AG08396 (cell line): Measurements from ENCODE around the gene DBT.
"Not testable (repeated sequence)": the region's sequence is repeated elsewhere in the genome, so short reads cannot be mapped to it uniquely, and the experiment has no call there.

Source experiments
- DNase-seq: peaks from one replicate; pipeline ENCODE4 v3.0.0; 2012; ENCODE audit warnings: low spot score, mixed read lengths

Gene DBT

DNA sequence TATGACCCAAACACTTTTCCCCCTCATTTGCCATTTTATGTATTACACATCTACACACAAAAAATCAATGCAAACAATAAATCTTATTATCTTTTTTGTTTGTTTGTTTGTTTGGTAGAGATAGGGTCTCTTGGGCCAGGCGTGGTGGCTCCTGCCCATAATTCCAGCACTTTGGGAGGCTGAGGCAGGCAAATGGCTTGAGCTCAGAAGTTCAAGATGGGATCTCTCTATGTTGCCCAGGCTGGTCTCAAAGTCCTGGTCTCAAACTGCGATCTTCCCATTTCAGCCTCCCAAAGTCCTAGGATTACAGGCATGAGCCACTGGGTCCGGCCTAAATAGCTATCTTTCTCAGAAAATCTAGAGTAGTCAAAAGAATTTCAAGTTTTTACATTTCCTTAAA lies 1.2 kb upstream of the DBT start:
- no peak for DNase-seq

DNA sequence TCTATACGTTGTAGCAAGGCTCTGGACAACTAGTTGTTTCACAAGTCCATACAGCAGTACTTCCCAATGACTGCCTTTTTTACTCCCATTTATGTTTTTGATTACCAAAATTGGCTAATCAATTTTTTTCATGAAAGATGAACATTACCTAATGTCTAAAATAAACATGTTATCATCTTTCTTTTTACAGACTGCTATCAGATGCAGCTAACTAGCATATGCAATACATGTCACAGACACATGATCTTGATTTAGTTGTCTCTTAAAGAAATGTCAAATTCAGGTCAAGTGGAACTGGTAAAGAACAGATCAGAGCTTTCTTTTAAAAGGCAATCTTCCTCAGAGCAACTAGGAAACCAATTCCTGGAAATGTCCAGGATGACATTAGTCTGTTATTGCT lies 630 bp upstream of the DBT start:
- no peak for DNase-seq

DNA sequence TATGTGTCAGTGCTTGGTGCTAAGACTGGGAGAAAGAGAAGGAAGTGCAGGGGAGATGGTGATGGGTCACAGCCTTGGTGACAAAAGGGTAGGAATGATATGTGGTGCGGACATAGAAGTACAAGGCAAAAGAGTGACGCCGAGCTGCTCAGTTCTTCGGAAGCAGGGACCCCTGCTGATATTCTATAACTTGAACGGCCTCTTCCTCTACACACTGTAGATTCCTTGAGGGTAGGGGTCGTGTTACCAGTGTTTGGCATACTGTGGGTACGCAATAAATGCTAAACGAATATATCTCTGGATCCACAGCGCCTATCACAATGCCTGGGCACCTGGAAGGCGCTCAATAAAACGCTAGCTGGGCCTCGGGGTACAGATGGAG lies 488 bp downstream of the DBT start:
- DNase-seq: no peak

DNA sequence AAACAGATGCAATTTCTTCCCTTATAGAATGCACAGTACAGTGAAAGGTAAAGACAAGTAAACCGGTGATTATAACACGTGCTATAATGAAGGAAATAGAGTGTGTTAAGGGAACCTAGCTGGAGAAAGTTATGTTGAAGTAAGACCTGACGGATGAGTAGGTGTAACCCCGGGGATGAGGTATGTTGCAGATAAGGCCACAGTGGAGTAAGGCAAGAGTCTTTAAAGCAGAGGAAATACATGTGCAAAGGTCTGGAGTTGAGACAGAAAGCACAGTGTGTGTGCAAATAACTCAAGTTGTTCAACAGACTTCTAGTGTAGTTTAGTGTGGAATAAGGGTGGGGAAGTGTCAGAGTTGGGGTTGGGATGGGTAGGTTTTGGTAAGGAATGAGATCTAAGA lies 2.9 kb downstream of the DBT start:
- DNase-seq: no peak

DNA sequence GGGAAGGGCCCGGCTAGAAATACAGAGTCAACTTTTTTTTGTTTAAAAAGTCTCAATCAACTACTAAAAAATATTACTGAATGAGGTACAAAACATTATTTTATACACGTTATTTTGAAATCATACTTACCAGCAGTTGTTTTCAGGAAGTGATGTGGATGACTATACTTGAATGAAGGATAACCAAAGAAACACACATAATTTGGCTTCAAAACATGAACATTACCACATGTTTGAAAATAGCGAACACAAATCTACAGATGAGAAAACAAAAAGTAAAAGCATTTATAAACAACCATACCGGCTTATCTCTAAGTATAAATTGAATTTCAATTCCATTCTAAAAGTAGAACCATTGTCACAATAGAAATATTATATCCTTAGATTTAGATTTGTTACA lies 9.0 kb downstream of the DBT start:
- no peak for DNase-seq

DNA sequence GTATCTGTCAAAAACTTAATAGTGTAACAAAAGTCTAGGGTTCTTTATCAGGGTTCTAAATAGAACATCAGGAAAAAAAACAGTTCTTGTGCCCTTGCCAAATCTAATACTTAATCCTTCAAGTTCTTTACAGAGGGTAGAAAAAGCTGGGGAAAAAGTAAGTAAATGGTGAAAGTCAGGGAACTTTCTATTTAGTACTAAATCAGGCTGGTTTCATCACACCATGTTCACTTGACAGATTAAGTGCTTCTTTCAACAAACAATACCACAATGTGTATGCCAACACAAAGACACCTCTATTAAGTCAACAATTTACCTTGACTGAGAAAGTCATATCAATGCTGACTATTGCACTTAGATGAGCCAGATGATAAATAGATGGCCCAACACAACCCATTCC lies 9.7 kb downstream of the DBT start:
- DNase-seq: no peak

DNA sequence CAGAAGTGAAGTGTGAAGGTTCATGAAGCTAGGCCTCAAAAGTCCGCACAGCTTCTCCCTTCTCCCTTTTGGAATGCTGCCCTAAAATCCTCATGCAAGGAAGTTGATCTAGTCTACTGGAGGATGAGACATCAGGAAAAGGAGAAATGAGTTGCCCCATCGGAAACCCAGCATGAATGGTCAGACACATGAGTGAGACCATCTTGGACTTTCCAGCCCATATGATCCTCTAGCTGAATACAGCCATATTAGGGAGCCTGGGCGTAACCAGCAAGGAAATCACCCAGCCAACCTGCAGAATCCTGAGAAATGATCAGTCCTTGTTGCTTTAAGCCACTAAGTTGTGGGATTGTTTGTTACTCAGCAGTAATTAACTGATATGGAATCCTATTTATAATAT lies 12.5 kb downstream of the DBT start:
- no peak for DNase-seq

DNA sequence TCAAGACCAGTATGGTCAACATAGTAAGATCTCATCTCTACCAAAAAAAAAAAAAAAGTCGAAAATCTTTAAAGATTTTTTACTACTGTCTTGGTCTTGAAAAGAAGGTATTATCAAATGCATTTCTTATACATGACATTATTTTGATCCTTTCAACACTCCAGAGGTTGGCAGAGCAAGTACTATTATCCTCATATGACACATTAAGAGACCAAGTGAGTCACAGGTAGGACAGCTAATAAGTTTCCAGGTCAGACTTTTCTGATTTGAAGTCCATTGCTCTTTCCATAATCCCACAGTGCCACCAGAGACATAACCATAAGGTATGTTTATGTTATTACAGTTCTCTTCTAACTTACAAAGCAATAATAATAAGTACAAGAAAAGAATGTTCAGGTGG lies 15.2 kb downstream of the DBT start:
- no peak for DNase-seq

DNA sequence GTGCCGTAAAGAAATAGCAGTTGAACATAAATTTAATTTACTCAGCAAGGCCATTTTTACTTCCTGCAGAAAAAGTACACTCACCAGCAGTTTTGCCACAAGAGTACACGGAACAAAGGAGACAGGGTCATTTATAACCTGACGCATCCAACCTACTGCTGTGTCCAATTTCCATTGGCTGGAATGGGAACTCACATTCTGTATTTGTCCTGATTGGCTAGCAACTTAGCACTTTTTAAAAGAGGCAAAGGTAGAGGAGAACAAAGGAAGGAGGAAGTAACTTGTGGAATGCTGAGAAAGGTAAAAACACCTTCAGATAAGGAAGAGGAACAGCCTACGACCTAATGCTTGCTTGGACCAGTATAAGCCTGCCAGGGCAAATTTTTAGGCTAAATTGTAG lies 16.1 kb downstream of the DBT start:
- DNase-seq: not testable (repeated sequence)

DNA sequence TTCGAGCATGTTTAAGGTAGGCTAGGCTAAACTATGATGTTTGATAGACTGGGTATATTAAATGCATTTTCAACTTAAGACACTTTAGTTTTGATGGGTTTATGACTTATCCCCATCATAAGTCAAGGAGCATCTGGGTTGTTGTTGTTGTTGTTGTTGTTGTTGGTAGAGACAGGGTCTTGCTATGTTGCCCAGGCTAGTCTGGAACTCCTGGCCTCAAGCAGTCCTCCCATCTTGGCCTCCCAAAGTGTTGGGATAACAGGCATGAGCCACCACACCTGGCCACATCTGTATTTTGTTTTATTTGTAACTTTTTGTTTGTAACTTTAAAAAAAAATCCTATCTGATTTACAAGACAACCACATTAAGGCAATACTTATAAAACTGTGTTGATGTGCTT lies 17.5 kb downstream of the DBT start:
- DNase-seq: no peak

DNA sequence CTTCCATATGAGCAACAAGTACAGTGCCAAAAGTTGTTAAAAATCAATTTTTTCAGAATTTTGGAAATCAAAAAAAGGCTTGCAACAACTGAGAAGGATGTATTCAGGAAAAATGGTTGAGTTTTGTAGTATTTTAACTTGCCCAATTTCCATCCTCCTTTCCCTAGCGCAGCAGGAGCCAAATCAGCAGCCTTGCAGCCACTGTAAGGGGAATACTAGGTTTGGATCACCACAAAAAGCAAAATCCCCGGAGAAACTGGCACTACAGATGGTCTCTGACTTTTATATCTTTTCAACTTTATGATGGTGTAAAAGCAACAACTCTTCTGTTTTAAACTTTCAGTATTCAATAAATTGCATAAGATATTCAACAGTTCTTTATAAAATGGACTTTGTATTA lies 17.9 kb downstream of the DBT start:
- DNase-seq: no peak

DNA sequence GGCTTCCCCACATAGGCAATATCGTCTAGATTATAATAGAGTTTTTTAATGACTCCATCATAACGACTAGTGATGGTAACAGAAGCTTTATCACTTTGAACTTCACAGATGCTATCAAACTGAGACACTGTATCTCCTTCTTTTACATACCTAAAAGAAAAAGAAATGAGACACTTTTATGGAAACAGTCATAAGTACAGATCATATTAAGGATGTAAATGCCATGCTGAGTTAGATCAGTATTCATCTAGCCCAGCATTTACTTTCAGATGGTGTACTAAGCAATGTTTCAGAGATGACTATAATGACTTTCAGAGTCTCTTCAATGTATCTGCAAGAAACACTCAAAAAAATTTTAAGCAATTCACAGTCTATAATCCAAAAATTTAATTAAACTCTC lies 18.9 kb downstream of the DBT start:
- no peak for DNase-seq

DNA sequence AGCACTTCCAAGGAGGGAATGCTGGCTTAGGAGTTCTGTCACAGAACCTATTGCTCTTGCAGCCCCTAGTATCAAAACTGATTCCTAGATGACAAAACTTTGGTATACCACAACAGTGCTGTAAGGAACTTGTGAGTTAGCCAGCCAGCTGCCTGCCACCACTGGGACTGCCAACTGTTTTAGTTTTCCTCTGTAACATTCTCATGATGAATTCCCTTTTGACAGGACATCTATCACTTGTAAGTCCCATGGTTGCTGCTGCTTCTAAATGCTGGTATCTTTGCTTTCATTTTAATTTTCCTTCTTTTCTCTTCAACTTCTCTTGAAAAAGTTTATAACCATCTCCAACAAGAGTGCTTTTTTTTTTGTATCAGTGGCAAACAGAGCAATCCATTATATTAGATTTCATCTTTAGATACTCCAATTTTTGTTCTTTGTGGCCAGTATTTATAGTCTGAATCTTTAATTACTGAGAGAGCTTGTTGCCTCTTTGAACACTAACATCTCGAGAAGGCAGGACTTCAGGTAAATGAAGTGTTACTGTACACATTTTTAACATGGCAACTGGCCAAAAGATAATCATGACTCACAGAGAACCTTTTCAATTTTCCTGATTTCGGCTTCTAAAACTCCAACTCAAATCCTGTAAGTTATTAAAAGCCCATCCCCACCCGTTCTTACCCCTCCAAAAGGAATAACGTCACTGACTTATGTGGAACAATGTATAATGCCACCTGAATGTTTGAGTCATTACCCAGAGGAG lies 19.8 kb downstream of the DBT start:
- no peak for DNase-seq

DNA sequence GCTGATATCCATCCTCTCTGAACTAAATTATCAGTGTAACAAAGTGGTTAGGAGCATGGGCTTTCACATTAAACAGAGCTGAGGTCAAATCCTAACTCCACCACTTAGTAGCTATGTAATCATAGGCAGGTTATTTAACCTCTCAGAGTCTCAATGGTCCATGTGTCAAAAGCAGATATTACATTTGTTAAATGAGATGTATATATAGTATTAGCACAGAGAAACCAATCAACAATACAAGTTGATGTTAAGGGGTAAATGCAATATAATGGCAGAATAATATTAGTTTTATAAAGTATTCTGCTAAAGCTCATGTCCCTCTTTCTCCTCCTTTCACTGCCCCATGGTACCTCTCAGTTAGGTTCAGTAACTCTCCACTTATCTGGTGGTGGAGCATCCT lies 27.2 kb downstream of the DBT start:
- no peak for DNase-seq

DNA sequence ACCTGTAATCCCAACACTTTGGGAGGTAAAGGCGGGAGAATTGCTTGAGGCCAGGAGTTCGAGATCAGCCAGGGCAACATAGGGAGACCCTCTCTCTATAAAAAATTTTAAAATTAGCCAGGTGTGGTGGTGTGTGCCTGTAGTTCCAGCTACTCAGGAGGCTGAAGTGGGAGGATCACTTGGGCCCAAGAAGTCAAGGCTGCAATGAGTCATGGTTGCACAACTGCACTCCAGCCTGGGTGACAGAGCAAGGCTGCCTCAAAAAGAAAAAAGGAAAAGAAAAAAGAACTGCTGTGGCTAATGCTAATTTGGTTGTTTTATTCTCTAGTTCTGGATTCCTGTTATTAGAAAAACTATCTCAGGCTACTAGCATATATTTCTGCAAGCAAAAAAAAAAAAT lies 29.8 kb downstream of the DBT start:
- DNase-seq: no peak

DNA sequence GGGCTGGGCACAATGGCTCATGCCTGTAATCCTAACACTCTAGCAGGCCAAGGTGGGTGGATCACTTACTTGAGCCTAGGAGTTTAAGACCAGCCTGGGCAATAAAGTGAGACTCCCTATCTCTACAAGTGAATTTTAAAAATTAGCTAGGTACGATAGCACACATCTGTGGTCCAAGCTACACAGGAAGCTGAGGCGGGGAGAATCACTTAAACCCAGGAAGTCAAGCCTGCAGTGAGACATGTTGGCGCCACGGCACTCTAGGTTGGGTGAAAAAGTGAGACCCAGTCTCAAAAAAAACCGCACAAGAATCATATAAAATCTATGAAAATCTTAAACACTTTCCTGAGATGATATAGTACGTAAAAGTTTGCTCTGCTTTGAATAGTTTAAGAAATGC lies 30.2 kb downstream of the DBT start:
- no peak for DNase-seq

DNA sequence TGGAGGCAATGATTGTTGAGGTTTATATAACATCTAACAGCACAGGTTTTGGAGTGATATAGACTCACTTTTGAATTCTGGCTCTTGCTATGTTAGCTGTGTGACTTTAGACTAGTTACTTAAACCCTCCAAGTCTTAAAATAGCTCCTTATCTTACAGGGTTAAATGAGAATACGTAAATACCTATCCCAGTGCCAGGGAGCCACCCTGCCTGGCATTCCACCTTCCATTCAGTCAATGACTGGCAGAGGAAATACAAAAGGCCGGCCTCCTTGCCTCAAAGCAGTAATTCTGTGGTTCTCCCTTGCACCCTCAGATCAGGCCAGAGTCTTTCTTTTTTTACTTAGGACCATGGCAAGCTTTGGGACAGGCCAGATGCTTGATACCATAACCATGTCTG lies 31.8 kb downstream of the DBT start:
- DNase-seq: no peak

DNA sequence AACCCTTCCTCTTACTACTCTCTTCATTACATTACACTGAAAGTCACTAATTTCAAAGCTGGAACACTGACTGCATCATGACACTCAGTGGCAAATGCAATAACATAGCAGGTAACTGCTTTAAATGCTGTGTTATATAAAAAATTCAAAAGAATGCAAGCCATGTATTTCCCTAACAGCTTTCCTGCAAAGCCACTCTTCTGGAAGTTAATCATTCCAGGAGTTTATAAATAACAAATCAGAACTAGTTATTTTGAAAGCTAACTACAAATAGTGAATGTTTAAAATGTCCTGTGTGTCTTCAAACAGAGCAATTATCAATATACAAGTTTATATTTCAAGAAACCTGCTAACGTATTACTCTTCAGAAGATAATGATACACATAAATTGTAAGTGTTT lies 34.5 kb downstream of the DBT start:
- DNase-seq: no peak

DNA sequence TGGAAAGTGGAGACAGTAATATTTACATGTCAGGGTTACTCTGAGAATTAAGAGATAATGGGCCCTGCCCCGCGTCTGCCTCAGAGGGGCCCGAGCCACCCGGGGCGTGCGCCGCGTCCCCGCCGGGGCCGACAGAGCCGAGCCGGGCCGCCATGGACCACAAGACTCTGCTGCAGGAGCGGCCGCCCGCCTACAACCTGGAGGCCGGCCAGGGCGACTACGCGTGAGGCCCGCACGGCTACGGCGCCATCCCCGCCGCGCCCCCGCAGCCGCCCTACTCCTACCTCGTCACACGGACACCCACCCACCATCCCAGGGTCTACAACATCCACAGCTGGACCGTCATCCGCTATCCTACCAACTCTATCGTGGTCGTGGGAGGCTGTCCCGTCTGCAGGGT lies 36.5 kb downstream of the DBT start:
- DNase-seq: no peak

DNA sequence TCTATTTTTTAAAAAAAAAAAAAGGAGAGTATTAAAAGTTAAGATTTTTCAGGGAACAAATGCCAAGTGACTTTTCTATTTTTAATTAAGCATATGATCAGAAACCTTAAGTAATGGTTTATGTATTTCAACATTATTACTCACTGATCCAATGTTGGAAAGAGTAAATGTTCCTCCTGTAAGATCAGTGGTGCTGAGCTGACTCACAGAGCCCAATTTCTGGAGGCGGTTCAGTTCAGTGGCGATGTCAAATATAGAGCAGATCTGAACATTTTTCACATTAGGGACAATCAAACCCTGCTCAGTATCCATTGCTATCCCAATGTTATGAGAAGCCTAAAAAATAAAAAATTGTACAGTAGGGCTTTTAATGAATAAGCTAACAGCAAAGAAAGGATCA lies 43.3 kb downstream of the DBT start:
- no peak for DNase-seq

DNA sequence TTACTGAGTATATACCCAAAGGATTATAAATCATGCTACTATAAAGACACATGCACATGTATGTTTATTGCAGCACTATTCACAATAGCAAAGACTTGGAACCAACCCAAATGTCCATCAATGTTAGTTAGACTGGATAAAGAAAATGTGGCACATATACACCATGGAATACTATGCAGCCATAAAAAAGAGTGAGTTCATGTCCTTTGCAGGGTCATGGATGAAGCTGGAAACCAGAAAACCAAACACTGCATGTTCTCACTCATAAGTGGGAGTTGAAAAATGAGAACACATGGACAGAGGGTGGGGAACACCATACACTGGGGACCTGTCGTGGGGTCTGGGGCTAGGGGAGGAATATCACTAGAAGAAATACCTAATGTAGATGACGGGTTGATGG lies 44.0 kb downstream of the DBT start:
- DNase-seq: not testable (repeated sequence)

DNA sequence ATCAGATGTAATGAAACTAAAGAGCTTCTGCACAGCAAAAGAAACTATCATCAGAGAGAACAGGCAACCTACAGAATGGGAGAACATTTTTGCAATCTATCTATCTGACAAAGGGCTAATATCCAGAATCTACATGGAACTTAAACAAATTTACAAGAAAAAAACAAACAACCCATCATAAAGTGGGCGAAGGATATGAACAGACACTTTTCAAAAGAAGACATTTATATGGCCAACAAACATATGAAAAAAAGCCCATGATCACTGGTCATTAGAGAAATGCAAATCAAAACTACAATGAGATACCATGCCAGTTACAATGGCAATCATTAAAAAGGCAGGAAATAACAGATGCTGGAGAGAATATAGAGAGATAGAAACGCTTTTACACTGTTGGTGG lies 44.5 kb downstream of the DBT start:
- DNase-seq: not testable (repeated sequence)

DNA sequence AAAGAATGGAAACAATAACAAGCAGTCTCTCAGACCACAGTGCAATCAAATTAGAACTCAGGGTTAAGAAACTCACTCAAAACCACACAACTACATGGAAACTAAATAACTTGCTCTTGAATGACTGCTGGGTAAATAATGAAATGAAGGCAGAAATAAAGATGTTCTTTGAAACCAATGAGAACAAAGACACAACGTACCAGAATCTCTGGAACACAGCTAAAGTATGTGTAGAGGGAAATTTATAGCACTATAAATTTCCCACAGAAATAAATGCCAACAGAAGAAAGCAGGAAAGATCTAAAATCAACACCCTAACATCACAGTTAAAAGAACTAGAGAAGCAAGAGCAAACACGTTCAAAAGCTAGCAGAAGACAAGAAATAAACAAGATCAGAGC lies 46.9 kb downstream of the DBT start:
- not testable (repeated sequence) for DNase-seq

DNA sequence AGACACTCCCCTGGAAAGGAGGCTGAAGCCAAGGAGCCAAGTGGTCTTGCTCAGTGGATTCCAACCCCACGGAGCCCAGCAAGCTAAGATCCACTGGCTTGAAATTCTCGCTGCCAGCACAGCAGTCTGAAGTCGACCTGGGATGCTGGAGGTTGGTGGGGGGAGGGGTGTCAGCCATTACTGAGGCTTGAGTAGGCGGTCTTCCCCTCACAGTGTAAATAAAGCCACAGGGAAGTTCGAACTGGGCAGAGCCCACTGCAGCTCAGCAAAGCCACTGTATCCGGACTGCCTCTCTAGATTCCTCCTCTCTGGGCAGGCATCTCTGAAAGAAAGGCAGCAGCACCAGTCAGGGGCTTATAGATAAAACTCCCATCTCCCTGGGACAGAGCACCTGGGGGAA lies 49.6 kb downstream of the DBT start:
- DNase-seq: not testable (repeated sequence)

DNA sequence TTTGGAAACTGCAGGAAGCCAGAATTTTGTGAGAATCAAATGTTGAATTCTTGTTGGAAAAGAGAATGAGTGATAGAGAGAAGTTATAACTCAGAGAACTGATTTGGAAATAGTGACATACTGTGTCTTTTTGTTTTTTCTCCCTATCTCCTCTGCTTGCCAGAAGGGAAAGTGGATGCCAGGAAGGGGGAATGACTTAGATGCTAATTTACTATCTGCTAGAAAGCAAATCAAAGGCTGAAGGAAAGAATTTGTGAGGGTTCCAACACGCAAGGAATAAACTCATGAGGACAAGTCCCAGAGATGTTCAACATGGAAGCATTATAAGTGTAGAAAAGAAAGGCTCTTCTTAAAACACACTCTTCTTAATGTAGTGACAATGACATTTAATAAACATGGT lies 51.0 kb downstream of the DBT start:
- DNase-seq: no peak
